GM19025 (cell line): Measurements from ENCODE around the gene GALT.

ENCODE experiments used
- ATAC-seq: cut with Tn5 transposase; IDR thresholded peaks from one replicate; pipeline ENCODE4 v1.9.1; 2021; ENCODE audit warnings: mild to moderate bottlenecking, low read depth, moderate library complexity; ENCODE audit not compliant: unreplicated experiment

Gene GALT

DNA sequence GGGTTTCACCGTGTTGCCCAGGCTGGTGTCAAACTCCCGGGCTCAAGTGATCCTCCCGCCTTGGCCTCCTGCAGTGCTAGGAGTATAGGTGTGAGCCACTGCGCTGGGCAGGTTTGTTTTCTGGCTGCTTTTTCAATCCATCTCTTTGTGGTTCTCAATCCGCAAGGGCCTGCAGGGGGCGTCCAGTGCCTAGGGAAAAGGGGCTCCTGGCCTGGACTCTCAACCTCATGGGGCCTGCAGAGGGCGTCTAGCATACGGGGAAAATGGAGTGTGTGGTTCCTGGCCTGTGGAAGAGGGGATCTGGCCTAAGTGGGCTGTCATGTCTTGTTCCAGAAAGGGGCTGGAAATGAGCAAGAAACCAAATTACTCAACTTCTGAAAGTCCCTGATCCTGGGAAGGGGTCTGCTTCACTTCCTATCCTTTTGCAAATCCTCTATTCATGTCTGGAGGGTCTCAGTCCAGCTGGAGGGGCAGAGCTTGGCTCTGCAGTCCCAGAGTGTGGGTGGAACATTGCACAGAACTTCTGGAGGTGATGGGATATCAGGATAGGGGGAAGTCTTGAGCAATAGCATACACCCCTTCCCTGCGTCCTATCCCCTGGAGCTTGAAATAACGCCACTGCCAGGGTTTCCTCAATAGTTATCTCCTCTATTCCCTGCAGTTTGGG is 28.7 kb downstream of the GALT start:
- no peak for ATAC-seq

DNA sequence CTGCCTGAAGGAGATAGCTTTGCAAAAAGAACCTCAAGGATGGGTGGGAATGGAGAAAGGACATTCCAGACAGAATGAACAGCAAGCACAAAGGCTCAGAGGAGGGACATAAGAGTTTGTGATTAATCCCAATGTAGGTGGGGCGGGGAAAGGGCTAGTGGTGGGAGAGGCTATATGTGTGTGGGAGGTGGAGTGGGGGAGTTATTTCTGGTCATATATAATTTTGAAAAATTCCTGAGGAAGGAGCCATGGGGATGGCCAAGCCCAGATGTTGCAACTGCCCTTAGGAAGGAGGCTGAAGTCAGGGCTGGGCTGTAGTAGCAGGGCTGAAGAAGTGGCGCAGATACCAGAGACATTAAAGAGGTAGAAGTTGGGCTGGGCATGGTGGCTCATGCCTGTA is 29.4 kb downstream of the GALT start:
- ATAC-seq = no peak

DNA sequence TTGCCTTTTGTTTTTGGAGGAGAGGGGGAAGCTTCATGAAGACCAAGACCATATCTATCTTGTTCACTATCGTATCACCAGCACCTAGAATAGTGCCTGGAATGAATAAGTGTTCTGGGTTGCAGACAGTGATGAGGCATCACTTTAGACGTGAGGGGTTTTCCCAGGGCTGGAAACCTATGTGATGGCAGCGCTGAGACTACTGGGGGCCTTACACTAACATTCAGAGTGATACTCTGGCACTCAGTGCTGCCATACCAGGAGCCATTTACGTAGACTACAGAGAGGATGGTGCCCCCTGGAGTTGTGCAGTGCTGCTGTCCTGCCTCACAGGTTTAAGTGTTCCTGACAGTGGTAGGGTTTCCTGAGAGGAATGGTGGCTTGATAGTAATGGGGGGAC is 37.7 kb downstream of the GALT start:
- no peak for ATAC-seq

DNA sequence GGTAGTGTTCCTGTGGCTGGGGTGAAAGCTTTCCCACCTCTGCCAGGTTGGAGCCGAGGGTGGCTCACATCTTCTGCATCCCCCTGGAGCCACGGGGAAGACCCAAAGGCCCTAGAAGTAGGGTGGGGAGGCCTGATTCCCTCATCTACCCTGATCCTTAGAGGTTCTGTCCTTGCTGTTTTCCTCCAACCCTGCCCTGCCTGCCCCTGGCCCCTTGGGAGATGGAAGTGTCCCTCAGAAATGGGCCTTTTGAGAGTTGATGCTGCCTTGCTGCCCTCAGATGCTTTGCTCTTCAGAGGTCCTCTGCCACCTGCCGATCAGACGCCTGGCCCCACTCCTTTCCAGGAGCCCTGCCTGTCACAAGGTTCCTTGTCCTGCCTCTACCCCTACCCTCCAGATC is 38.3 kb downstream of the GALT start:
- no peak for ATAC-seq

DNA sequence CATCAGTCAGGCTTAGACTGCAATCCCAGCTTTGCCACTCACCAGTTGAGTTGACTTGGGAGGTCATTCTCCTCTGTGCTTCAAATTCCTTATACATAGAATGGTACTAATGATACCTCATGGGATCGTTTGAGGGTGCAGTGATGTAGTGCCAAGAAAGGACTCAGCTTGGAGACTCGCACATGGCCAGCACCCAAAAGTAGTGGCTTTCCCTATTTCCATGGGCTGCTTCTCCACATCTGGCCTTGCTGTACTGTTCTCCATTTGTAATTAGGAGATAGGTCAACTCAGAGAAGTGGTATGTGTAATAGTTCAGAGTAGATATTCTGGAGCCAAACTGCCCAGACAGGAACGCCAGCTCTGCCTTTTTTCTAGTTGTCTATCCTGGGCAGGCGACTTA is 39.1 kb downstream of the GALT start:
- ATAC-seq = no peak

DNA sequence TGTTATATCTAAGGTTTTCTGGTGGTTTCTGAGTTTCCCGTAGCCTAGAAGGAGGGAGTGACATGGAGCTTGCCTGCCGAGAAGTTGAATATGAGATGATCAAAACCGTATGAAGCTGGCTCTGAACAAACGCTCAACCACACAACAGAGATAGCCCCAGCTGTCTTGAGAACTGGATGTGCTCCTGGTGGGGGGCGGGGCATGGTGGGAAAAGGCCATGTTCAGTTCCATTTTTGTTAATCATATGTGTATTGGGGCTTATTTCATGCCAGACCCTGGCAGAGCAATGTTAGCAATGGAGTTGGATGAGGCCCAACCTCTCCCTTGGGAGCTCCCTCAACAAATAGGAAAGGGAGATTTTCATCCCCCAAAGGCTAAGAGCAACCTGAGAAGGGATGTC is 39.8 kb downstream of the GALT start:
- ATAC-seq = no peak

DNA sequence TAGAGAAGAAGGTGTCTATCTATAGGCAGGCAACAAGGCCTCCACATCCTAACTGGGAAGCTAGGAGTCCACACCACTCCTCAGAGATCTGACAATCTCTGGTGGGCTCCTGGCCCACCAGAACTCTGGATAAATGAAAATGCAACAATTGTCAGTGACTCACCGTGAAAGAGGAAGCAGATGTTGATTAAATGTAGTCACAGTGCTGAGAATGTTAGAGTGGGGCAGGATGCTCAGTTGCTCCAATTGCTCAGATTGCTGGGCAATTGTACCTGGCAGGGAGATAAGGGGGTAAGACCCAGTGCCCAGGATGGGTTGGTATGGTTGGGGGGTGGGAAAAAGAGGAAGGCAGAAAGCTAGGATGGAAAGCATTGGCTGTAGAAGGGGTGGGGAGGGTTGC is 40.3 kb downstream of the GALT start:
- no peak for ATAC-seq

DNA sequence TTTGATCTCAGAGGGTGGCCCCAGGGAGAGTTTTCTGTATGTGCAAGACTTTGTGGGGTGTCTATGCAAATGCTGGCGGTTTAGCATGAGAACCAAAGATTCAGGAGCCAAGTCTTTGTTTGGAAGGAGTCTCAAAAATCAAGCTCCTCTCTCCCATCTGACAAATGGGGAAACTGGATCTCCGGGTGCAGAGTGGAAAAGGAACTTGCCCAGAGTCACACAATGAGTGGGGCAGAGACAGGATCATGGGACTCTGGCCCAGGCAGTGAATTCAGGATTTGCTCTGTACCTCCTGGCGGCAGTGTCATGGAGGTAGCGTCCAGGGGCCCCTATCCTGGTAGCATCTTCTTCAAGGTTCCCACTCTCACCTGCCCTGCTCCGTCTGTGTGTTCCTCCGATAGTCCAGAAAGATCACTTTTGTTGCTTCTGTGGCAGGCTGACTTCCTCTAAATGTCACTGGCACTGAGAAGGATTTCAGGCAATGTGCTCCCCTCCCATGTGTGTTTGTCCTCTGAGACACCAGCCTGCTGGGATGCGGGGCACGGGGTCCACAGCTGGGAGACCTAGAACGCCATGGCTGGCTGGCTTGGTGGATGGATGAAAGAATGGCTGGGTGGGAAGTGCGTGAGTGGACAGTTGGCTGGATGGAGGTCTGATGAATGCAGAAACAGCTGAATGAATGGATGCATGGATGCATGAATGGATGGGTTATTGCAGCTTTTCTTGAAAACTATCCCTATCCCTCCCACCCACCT is 41.0 kb downstream of the GALT start:
- no peak for ATAC-seq

DNA sequence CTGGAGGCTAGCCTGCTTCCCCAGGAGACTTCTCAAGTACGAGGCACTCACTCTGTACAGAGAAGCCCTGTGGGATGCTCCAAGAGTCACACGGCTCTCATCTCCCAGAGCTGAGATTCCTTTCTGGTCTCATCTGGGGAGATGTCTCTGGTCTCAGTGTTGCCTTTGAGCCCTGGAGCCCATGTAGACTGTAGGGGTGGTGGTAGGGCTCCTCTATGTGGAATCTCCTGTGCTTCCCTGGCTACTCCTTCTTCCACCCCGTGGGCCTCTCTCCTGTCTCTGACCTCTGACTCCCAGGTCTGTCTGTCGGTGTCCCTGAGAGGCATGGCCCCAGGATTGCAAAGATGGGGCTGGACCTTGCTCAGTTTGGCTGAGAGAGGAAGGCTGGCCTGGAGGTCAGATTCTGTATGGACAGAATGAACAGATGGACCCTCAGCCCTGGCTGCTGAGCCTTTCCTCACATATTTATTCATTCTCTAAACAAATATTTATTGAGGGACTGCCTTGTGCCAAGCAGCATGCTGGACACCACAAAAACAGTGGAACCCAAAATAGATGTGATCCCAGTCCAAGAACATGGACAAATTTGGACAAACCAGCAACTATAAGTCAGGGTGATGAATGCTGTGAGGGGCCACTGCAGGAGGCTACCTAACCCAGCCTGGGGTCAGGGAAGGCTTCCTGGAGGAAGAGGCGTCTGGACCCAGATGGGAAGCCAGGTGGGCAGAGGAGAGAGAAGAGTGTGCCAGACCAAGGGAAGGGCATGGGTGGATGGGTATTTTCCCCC is 42.0 kb downstream of the GALT start:
- ATAC-seq = no peak

DNA sequence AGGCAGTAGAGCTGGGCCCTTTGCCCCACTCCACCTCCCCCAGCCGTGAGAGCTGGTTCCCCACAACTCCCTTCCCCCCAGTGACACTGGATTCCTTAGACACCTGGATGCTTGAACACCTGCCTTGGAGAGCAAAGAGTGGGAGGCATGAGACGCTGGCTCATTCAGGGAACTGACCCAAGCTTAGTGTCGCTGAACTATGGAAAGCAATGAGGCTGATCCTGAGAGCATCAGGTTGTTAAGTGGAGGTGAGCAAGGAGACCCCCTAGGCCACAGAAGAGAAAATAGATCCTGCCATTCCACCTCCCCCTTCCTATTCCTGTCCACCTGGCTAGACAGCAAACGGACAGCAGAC is 42.6 kb downstream of the GALT start:
- no peak for ATAC-seq

DNA sequence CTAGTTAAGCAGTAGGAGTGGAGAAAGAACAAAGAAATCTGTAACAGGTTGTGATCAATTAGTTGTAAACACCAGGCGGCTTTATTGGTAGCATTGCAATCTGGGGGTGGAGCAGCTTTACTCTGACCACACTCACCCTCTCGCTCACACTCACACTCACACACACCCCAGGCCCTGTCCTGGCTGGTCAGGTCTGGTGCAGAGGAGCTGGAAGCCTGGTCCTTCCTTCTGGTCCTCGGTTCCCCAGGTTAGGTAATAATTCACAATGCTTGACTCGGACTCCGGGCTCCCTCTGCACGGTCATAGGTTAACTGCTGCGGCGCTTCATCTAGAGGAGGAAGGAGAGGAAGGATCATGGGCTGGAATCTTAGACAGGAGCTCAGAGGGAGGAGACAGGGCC is 43.0 kb downstream of the GALT start:
- no peak for ATAC-seq

DNA sequence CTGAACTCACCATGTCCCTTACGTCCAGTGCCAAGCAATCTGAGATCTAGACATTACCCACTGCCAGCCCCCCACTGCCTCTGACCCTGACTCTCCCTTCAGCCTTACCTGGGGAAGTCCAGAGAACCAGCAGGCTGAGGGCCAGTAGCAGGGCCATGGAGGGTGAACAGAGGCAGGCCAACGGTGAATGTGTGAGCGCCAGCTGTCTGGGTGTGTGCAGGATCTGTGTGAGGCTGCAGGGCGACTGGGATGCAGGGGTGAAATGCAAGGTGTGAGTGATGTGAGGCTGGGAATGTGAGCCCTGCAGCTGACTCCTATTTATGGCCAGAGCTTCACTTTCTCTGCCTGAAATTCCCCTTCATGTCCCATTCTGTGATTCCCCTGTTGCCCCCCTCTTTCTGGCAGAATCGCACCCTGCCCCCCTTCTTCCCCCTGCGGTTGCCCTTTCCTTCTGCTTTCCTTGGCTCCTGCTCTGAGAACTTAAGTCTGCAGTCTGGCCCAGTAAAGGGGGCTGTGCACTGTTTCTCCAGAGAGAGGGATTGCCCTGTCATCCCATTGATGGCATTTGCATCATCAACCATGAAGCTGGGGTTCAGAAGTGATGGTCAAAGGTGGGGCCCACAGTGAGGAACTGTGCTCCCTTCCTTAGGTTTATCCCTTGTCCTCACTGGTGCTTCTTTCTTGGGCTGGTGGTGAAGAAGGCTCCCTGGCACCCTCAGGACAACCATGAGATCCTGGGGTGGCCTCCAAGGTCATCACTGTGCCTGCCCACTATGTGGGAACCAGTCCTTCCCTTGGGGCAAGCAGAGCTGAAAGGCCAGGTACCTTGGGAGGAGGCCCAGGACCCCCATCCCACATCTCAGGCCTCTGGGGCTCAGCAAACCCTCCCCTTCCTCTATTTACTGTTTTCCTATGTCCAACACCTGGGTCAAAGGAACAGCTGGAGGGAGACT is 44.8 kb downstream of the GALT start, which contains the start of gene CCL19:
Gene CCL19 (minus strand): TSS at position 294 of the 953 bp plus-strand sequence. CDS start 137 bp downstream, at position 157.
- no peak for ATAC-seq

DNA sequence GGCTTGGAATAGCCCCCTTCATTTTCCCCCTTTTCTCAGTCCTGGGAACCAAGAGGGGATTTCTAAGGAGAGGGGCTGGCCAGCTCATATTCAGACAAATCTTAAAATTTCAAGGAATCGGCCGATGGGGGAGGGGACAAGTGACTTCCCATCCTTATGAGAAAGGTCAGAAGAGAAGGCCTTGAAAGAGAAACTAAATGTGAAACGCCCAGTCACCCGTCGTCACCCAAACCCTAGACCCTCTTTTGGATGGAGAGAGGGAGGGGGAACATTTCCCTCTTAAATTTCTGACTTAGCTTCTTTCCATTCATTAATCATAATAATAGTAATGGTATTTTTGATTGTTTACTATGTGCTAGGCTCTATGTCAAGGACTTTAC is 45.5 kb downstream of the GALT start:
- ATAC-seq = no peak

DNA sequence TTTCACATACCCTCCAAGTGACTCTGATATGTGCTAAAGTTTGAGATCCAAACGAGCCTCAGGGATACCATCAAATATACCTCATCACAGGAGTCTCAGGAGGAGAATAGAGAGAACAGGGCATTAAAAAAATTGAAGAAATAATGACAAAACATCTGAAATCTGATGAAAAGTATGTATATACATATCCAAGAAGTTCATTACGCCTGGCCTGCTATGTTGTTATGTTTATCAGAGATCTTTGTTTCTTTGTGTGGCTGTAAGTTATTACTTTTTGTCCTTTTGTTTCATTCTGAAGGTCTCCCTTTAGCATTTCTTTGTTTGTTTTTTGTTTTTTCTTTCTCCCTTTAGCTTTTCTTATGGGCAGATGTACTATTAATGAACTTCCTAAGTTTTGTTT is 47.1 kb downstream of the GALT start:
- ATAC-seq = no peak

DNA sequence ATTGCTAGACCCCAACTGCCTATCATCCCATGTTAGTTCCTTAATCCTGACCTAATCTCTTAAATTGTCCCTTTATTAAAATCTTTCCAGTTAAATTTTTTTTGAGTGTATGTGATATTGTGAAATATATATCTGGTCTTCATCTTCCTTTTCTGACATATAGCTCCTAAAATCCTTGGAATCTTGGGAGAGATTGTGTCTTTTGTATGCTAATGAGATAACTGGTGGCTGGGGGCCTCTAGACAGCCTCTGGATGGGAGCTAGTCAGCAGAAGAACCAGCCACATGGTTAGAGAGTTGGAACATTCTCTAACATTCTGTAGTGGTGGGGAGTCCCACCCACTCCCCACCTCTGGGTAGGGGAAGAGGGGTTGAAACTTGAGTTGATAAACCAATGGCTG is 48.3 kb downstream of the GALT start:
- ATAC-seq = no peak
